ENCODE measurements around the gene HEXIM2. TPM values are rescaled to one million over a fixed set of nuclear protein-coding genes. Genes with fewer than 3 reads are reported as not detected.

Gene HEXIM2
- polyA plus RNA-seq, 3 donors = 2.5 to 3.0 (median 2.9) TPM

DNA sequence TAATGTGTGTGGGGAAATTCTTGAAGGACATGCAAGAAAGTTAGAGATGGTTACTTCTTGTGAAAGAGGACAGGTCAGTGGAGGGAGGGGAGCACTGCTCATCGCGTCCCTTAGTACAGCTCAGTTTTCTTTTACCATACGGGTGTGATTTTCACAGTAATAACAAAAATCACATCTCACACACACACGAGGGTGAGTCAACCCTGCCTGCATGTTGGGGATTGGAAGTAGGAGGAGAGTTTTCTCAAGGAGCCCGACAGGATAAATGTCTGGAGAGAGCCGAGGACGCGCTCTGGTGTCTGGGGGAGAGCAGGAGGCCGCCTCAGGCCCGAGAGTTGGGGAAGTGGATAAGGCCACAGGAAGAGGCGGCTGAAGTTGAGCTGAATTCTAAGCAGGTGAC is 45.8 kb upstream of the HEXIM2 start:
- H3K36me3 Mint-ChIP-seq = peaks cover 0 to 3% of the 10 kb centered on the region in 2 donors
- intact Hi-C loops (cut with micrococcal nuclease) = no loop called here
- H3K9me3 Mint-ChIP-seq = peaks cover 0 to 1% (median 0%) of the 10 kb centered on the region in 7 donors
- H3K4me1 Mint-ChIP-seq = no peaks in the 10 kb centered on the region
- 56% methylated on average over 7 of the region's 11 CpGs for WGBS (ENCODE audit: insufficient coverage)
- Histone ChIP-seq H3K4me3 (replicated peaks in 1 of 3; ENCODE audit: low read depth in 2 of 3, low read length in 3 of 3) (no peak overlapping the region), H3K9me3 (replicated peaks in 1 of 2; ENCODE audit: control insufficient read depth in 1 of 2, insufficient read depth in 1 of 2, low read length in 2 of 2) (no peaks in the 10 kb centered on the region), H3K9ac (ENCODE audit: insufficient read depth, low read length, poor library complexity, severe bottlenecking) (no peak overlapping the region), H3K36me3 (replicated peaks in 1 of 2; ENCODE audit: control insufficient read depth in 1 of 2, insufficient read depth in 2 of 2, low read length in 2 of 2) (no peaks in the 10 kb centered on the region), H4K20me1 (ENCODE audit: insufficient read depth, low read length) (no peaks in the 10 kb centered on the region), H3K4me2 (replicated peaks; ENCODE audit: extremely low read depth, low read length, poor library complexity, severe bottlenecking) (no peak overlapping the region), H3K79me2 (ENCODE audit: insufficient read depth, low read length) (no peaks in the 10 kb centered on the region), H3K4me1 (ENCODE audit: control insufficient read depth in 1 of 2, insufficient read depth in 2 of 2, low read length in 2 of 2) (no peaks in the 10 kb centered on the region), H2AFZ (ENCODE audit: insufficient read depth, low read depth, low read length, poor library complexity, severe bottlenecking) (no peak overlapping the region), H3K27me3 (ENCODE audit: control insufficient read depth in 2 of 2, insufficient read depth in 2 of 2, low read length in 2 of 2) (peaks cover 0 to 11% of the 10 kb centered on the region in 2 donors), H3K27ac (ENCODE audit: low read depth in 1 of 2, low read length in 2 of 2) (no peak overlapping the region)
- no peak overlapping the region for H3K4me3 Mint-ChIP-seq
- DNase-seq = no peak
- peaks cover 10 to 23% (median 13%) of the 10 kb centered on the region in 3 donors for H3K27me3 Mint-ChIP-seq (ENCODE audit: low read depth in 3 of 3)
- H3K27ac Mint-ChIP-seq = peak overlapping the region in 1 of 7 donors; percentile 36
- TF ChIP-seq CTCF (IDR thresholded peaks at IDR 0.05) = no peak

DNA sequence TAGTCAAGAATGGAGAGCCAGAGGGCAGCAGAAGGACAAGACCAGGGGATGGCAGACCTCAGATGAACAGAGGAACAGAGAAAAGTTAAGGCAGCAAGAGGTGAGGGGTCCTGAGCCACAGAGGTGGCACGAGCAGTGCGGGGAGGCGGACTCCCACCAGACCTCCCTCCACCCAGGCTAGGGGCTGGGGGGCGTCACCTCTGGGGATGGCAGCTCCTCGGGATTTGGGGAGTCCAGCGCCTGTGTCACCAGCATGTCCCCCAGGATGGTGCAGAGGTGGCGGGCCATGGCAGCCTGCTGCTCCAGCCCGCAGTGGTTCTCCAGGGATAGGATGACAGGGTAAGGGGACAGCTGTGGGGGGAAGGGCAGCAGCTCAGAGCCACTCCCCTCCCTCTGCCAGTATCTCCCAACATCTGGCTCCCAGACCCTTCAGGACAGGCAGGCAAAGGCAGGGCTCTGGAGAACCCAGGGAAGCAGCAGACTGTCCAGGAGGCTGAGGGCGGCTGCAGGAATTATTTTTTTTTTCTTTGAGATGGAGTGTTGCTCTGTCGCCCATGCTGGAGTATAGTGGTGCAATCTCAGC is 45.1 kb upstream of the HEXIM2 start:
- H3K36me3 Mint-ChIP-seq = peaks cover 0 to 3% of the 10 kb centered on the region in 2 donors
- peaks cover 2% of the 10 kb centered on the region for H3K4me1 Mint-ChIP-seq
- Histone ChIP-seq H3K4me3 (replicated peaks in 1 of 3; ENCODE audit: low read depth in 2 of 3, low read length in 3 of 3) (no peak overlapping the region), H3K27ac (ENCODE audit: low read depth in 1 of 2, low read length in 2 of 2) (no peak overlapping the region), H3K9me3 (replicated peaks in 1 of 2; ENCODE audit: control insufficient read depth in 1 of 2, insufficient read depth in 1 of 2, low read length in 2 of 2) (no peaks in the 10 kb centered on the region), H3K4me2 (replicated peaks; ENCODE audit: extremely low read depth, low read length, poor library complexity, severe bottlenecking) (no peak overlapping the region), H3K36me3 (replicated peaks in 1 of 2; ENCODE audit: control insufficient read depth in 1 of 2, insufficient read depth in 2 of 2, low read length in 2 of 2) (no peaks in the 10 kb centered on the region), H2AFZ (ENCODE audit: insufficient read depth, low read depth, low read length, poor library complexity, severe bottlenecking) (no peak overlapping the region), H3K27me3 (ENCODE audit: control insufficient read depth in 2 of 2, insufficient read depth in 2 of 2, low read length in 2 of 2) (peaks cover 0 to 17% of the 10 kb centered on the region in 2 donors), H3K9ac (ENCODE audit: insufficient read depth, low read length, poor library complexity, severe bottlenecking) (no peak overlapping the region), H3K79me2 (ENCODE audit: insufficient read depth, low read length) (no peaks in the 10 kb centered on the region), H3K4me1 (ENCODE audit: control insufficient read depth in 1 of 2, insufficient read depth in 2 of 2, low read length in 2 of 2) (no peaks in the 10 kb centered on the region), H4K20me1 (ENCODE audit: insufficient read depth, low read length) (no peaks in the 10 kb centered on the region)
- no peak overlapping the region for H3K4me3 Mint-ChIP-seq
- H3K27ac Mint-ChIP-seq = no peak overlapping the region
- TF ChIP-seq CTCF (IDR thresholded peaks at IDR 0.05) = no peak
- intact Hi-C loops (cut with micrococcal nuclease) = no loop called here
- no CpG with 5 or more reads among the region's 10 CpGs for WGBS (ENCODE audit: insufficient coverage)
- no peak for DNase-seq
- peaks cover 0 to 4% (median 0%) of the 10 kb centered on the region in 7 donors for H3K9me3 Mint-ChIP-seq
- peaks cover 15 to 29% (median 18%) of the 10 kb centered on the region in 3 donors for H3K27me3 Mint-ChIP-seq (ENCODE audit: low read depth in 3 of 3)
